DMS153 (cell line): ENCODE measurements around the gene NRP1.
A peak's percentile ranks its signal among the peaks of the same experiment; 100 is the strongest.
"Not testable (repeated sequence)": the region's sequence is repeated elsewhere in the genome, so short reads cannot be mapped to it uniquely, and the experiment has no call there.

Source experiments
- DNase-seq: peaks from one replicate; lab custom pipeline; 2025; lab: John Stamatoyannopoulos, UW

The NRP1 gene

DNA sequence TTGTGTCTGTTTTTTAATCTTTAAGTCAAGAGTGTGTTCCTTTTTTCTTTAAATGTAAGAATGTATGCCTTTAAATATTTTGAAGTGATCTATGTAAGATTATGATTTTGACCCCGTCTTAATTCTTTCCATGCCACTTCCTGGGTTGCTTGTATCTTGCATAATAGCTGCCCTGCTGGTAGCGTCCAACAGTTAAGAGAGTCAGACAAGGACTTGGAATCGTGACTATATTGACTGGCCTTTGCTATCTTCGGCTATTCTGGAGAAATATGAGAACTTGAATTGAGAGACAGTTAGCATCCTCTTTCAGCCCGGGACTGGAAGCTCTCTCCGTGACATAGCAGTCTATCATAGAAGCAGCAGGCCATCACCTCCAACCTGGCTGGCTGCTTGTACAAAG, 13.0 kb downstream of the NRP1 start:
- DNase-seq, result no peak

DNA sequence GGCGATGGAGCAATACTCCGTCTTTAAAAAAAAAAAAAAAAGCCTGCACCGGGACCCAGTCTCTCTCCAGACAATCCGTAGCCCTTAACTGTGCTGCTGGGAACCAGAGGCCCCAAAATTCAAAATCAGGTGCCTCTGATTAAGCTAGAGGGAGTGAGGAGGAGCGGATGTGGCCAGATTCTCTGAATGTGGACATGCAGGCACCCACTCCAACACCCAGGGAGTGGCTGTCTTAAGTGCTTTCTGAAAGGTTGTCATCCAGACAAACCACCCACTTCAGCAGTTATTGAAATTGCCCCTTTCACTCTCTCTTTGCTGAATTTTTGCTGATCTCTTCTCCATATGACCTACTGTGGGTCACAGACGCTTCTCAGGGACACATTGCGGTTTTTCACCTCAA, 14.2 kb downstream of the NRP1 start:
- no peak for DNase-seq

DNA sequence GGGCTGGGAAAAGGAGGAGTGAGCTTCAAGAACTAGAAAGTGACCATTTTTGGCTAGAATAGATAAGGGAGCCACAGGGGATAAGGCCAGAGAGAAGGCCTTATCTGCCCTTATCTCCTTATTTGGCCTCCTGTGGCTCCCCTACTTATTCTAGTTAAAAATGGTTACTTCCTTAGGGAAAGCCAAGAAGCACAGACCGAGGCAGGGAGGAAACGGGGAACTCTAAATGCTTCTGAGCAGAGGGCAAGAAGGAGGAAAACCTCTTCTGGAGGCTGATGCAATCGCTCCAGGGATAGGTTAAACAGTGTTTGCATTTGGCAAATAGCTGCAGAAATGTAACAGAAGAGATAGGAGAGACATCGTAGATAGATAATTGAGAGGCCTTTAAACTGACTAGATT, 18.6 kb downstream of the NRP1 start:
- no peak for DNase-seq

DNA sequence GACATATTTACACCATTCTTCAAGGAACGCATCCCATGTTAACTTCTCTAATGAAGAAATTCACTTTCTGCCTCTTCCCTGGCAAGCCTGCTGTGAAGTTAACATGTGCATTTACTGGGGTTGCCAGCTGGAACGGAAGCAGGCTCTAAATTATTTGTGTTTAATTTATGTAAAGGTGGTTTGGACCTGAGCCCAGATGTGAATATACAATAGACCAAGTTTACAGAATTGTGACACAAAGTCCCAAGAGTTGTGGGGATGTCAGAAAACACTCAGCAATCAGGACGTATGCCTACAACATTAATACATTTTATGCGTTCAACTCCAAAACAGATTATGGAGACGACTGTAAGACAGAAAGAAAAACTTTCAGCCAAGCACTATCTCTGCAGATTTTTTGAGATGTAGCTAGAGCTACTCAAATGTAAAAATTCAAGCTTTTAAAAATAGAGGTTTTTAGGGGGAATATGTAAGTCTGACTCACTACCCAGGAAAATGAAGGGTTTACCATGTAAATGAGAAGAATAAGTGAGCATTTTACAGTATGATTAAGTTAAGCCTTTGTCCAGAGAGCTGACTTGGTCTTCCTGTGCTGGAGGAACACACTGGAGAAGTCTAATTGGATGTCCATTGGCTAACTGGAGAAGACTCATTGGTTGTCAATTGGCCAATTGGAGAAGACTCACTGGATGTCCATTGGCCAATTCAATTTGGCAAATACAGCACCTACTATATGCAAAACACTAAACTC, 19.5 kb downstream of the NRP1 start:
- DNase-seq, result peak; percentile 22

DNA sequence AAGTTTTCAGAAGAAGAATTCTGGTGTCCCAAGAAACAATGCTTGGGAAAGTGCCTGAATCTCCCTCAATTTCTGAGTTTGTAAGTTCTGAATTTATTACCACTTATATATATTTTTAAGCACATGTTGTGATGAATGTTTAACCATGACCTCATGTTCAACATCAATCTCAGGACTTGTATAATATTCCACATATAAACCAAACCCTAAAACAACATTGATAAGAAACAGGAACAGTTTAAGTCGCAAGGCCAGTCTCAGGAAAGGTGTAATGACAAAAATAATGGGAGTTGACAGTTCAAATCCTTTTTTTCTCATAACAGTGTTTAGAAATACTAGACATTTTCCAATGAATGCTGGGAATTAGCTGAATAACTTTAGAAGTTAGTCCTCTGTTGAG, 22.8 kb downstream of the NRP1 start:
- no peak for DNase-seq

DNA sequence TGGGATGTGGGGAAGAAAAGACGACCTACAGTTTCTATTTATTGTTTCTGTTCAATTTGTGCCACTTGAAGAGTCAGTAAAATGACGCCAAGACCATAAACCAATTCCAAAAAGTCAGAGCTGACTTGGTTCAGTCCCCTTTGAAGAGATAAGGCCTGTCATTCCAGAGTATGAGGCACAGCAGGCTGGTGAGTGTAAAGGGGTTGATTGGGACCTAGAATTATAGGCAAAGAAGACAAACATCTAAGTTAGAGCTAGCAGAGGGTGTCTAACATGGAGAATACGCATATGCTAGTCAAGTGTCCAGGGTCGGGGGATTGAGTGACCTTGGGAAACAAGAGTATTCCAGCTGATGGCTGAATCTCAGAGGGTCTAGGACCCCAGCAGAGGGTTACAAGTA, 23.6 kb downstream of the NRP1 start:
- no peak for DNase-seq

DNA sequence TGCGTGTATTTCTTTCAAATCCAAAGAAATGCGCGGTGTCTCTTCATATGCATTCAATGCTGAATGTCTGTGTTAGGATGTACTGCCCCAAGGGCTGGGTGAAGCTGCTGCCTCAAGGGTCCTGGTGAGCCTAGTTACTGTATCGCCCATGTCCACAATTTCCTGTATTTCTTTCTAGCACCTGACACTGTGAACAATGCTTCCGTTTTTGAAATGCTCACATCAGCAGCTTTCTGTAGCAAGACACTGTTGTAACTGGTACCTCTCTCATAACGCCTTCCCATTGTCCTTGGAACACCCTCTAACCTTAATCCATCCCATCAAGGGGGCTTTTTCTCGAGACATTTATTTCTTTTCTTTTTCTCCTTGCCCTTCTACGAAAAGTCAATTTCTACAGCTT, 25.1 kb downstream of the NRP1 start:
- no peak for DNase-seq

DNA sequence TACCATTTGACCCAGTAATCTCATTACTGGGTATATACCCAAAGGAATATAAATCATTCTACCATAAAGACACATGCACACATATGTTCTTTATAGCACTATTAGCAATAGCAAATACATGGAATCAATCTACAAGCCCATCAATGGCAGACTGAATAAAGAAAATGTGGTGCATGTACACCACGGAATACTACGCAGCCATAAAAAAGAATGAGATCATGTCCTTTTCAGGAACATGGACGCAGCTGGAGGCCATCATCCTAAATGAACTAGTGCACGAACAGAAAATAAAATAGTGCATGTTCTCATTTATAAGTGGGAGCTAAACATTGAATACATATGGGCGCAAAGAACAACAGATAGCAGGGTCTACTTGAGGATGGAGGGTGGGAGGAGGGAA, 26.6 kb downstream of the NRP1 start:
- no peak for DNase-seq

DNA sequence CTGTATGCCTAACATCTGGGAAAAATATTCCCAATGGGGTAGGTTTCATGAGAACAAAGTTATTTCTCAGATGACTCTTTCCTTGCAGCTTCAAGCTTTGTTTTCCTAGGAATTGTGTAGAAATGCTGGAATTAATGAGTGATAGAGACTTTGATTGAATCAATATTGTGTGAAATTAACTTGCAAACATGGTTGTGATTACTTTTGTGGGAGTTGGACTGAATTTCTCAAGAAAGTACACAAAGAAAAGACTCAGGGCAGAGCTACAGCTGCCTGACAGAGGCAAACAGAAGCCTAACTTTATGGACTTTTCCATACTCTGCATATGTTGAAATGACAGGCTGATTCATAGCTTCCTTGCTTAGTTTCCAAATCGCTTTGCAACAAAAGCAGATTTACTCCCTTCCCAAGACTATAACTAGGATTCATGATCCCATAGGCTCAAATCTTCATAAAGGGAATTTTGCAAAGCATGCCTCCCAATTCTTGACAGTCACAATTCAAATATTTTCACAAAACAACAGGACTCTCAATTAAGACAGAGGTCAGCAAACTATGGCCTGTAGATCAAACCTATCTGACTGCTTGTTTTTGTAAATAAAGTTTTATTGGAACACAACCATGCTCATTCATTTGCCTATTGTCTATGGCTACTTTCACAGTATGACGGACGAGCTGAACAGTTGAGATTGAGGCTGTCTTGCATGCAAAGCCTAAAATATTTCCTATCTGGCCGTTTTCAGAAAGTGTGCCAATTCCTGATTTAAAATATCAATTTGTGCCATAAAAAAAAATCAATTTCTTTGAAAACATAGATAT, 27.6 kb downstream of the NRP1 start:
- DNase-seq, result no peak

DNA sequence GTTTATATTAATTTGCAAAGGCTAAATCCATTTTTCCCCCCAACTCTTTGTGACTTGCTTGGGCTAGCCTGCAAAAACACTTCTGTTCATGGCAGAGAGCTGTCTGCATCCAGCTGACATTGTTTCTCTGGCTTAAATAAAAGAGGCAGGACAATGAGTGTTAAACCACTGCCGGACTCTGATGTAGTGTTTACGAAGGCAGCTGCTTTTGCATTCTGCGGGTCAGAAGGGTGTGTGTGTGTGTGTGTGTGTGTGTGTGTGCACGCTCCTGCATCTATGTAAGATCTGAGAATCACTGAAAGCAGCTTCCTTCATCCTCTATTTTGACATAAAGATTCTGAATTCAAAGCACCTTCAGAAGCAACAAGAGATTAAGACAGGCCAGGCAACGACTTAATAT, 28.3 kb downstream of the NRP1 start:
- peak; percentile 25 for DNase-seq

DNA sequence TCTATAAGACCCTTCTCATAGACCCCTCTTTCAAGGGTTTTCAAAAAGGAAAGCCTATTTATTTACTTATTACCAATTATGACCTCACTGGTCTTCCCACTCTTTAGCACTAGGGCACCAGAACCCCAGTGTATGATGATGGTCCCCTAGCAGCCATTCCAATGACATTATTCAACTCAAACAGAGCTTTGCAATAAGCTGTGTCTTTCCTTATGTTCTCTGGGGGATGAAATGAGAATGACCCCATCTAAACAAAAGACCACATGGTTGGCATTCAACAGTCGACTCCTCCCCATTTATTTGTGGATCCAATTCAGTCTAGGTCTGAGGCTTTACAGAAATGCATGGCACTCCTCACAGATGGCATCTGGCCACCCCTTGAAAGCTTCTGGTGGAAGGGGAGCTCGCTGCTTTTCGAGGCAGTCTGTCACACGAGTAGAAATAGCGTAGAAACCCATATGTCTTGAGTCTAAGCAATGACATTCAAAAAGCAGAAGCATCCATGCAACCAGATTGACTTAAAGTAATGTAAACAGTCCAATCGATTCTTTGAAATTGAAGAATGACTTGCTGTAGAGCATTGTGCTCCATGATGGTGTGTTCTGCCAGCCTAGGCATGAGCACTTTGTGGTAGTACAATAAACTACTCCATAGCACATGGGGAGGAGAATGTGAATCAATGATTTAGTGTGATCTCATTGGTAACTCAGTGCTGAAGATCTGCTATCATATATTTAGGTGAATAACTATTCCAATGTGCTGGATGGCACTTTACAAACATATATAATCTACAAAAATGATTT, 29.8 kb downstream of the NRP1 start:
- DNase-seq, result no peak

DNA sequence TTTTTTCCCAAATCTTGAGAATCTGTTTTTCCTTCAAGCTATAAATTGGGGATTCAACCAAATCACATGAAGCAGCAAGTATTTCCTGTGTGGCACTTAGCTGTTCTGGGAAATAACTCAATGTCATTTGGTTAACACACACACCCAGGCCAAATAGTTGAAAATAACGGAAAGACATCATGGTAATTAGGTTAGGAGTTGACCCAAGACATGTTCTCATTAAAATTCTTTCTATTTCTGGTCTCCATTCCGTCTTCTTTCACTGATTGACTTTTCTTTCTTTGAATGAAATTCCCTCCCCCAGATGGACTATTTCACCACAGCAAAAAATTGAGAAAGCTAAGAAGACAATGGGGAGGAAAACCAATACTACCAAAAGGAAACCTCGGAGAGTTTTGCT, 30.5 kb downstream of the NRP1 start:
- no peak for DNase-seq

DNA sequence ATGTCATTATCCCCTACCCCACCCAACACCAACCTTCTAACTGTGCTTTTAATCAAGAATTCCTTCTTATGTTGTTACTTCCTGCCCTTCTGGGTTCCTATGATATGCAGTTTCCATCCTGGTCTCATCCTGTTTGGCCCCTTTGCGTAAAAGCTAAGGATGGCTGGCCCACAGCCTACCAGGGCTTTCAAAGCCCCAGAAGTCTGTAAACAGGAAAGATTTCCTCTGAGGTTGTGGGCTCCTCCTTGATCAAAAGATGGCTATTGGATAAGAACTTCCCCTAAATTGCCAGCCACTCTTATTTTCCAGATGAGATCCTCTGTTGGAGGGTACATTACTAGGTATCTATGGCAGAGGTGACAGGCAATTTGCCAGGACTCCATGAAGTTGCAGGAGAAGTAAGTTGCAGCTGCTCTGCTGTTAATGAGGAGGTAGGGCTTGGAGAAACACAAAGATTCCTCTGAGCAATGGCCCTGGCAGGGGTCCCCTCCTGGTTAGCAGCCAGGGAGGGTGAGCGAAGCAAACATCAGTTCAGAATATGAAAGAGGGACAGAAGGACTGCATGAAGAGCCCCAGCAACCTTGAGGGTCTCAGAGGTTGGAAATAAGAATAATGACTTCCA, 32.1 kb downstream of the NRP1 start:
- no peak for DNase-seq

DNA sequence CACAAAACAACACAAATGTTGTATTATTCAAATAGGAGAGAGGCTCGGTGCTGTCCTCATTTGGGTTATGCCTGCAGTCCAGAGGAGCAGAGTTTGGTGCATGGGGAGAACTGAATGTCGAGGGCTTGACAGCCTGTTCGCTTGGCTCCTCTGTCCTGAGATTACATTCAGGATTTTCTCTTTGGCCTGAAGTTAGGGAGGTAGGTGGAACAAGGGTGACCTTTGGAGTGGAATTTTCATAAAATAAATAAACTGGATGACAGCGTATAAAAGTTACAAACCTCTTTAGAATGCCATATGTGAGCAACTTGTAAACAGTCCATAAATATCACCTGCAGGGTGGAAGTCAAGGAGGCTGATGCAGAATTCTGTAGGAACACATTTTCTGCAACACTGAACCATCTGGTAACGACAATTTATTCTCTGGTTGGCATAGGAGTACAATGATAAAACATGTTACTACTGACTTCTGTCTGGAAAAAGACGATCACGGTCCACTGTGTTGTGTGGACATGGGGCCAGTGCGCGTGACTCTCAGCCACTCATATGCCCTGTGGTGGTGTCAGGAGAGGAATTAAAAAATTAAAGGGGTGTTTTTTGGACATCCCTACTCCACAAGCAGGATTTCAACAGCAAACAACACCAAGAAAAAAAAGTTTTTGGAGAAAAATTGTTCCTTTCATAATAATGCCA, 33.2 kb downstream of the NRP1 start:
- no peak for DNase-seq

DNA sequence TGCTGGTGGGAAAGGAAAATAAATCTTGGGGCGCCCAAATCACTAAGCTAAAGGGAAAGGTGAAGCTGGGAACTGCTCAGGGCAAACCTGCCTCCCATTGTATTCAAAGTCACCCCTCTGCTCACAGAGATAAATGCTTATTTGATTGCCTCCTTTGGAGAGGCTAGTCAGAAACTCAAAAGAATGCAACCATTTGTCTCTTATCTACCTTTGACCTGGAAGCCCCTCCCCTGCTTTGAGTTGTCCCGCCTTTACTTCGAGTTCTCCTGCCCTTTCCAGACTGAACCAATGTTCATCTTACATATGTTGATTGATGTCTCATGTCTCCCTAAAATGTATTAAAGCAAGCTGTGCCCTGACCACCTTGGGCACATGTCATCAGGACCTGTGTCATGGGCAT, 33.9 kb downstream of the NRP1 start:
- not testable (repeated sequence) for DNase-seq

DNA sequence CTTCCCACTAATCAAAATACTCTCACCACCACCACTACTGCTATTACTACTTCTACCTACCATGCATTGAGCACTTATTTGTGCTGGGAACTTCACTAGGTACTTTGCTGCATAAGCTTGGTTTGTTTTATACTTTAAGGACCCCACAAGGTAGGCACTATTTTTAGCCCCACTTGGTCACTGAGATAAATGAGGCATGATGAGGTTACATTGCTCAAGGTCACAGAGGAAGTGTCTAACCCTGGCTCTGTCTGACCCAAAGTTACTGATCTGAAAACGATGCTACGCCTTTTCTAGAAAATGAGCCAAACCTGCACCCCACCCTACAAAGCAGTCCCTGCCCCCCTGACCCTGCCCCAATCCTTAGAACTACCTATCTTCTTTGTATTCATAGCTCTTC, 35.6 kb downstream of the NRP1 start:
- DNase-seq, result no peak

DNA sequence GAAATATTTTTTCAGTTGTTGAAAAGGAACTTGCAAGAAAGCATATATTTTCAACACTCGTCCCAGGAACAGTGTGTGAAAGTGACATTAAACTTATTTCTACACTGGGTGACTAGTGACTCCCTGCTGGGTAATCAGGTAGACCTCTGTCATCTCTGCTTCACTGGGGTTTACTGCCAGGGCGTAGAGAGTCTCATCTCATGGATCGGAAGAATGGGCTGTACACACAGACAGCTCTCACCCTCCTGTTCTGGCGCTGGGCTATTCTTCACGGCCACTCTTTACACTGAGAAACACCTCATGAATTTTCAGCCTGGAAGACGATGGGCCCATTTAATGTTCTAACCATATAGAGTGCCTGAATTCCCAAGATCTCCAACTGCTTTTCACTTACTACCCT, 36.4 kb downstream of the NRP1 start:
- no peak for DNase-seq

DNA sequence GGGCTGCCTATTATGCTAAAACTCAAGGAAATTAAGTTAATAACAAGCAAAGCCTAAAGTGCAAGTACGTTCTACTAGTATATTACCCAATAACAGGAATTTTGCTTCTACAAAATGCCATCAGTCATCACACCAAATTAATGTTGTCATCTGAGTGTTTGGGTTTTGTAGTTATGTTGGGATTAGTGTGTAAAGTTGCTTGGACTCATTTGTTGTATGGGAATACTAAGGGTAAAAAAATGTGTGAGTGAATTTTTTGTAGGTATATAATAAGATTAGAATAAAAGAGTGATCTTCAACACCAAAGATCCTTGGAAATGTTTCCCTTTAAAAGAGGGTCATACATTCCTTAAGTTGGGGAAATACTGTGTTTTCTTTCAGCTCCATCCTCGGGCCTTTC, 38.6 kb downstream of the NRP1 start:
- DNase-seq, result no peak

DNA sequence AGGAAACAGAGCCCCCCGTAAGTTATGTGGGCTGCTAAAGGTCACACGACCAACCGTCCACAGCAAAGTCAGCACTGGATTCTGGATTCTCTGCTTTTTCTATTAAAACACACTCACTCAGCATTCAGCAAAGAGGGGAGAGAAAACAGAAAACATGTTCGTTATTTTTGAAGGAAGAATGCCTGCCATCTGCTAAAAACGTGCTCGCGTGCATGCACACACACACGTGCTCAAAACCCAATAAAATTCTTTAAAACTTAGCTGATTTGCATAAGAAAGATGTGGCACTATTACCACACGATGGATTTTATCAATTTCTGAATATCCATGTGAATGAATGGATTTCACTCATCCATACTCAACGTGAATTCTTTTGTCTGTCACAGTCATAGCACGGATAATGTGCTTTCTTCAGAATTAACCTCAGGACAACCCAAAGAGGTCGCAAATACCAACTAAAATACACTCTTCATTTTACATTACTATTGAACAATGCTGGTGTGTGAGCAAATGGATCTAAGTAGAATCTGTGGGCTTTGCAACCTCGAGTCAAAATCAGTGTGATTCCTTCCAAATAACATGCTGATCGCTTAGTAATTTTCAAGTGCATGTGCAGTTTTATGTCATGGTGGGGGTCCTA, 40.8 kb downstream of the NRP1 start:
- no peak for DNase-seq

DNA sequence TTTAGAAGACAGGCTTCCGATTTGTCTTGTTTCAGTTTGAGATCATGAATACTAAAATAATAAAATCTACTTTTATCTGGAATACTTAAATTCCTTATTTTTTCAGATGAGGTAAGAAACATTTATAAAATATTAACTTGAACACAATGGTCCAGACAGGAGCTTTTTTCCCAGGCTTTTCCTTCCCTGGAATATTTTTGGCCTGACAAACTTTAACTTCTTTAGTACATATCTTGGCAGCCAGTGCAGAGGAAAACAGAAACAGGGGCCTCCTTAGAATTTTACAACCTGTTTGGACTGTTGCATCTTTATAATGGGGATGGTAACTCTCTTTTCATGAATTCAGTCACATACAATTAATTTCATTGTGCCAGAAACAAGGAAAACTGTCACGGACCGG, 41.4 kb downstream of the NRP1 start:
- DNase-seq, result no peak

DNA sequence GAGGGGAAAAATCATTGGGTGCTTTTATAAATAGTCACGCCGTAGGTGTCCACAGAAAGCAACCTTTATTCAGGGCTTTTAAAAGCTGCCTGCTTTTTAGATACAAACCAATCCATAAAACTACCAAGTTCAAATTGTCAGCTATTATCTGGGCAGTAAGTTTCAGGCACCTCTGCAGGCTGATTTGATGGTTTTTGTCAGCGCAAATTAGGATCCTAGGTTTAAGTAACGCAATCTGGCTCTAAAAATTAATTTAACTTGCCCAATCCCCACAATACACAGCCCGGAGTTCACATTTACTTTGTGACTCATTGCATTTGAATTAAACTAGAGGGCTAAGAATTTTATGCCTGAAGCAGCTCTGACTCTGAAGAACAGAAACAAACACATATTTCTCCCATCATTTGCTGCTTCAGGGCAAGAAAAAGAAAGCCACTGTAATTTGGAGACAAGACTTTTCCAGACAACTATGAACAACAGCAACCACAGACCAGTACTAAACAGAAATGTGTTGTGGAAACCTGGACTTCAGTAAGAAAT, 43.3 kb downstream of the NRP1 start:
- DNase-seq, result no peak
